Hematopoietic multipotent progenitor cell treated with erythropoietin and hydrocortisone succinate and interleukin-3 and kit ligand, for 17 days (in vitro differentiated cells): Measurements from ENCODE around the gene ETV5.
"Not testable (repeated sequence)": the region's sequence is repeated elsewhere in the genome, so short reads cannot be mapped to it uniquely, and the experiment has no call there.

Source experiments
- DNase-seq: peaks from one replicate; pipeline ENCODE4 v3.0.0-alpha.2; 2015; ENCODE audit warnings: low spot score

The ETV5 gene

GRCh38 chr3:186067360-186068242 is 41.3 kb downstream of the ETV5 start:
- no peak for DNase-seq

GRCh38 chr3:186060222-186060621 is 48.7 kb downstream of the ETV5 start:
- no peak for DNase-seq

- DNase-seq: no peak
Measured at GRCh38 chr3:186059192-186059591, 49.7 kb downstream of the ETV5 start.

GRCh38 chr3:186058225-186058624 is 50.7 kb downstream of the ETV5 start:
- DNase-seq: no peak

- no peak for DNase-seq
Measured at GRCh38 chr3:186057594-186057993, 51.3 kb downstream of the ETV5 start.

GRCh38 chr3:186054792-186055352 is 54.0 kb downstream of the ETV5 start:
- DNase-seq: no peak

- no peak for DNase-seq
Measured at GRCh38 chr3:186053954-186054791, 54.7 kb downstream of the ETV5 start.

- DNase-seq: no peak
Measured at GRCh38 chr3:186052096-186052840, 56.6 kb downstream of the ETV5 start.

GRCh38 chr3:186049001-186049400 is 59.9 kb downstream of the ETV5 start:
- DNase-seq: no peak

- DNase-seq: no peak
Measured at GRCh38 chr3:186048119-186048518, 60.8 kb downstream of the ETV5 start.

- DNase-seq: no peak
Measured at GRCh38 chr3:186046838-186047237, 62.1 kb downstream of the ETV5 start.

GRCh38 chr3:186044968-186045367 is 63.9 kb downstream of the ETV5 start:
- no peak for DNase-seq

- no peak for DNase-seq
Measured at GRCh38 chr3:186044427-186044826, 64.5 kb downstream of the ETV5 start.

- no peak for DNase-seq
Measured at GRCh38 chr3:186042521-186043202, 66.2 kb downstream of the ETV5 start.

- DNase-seq: no peak
Measured at GRCh38 chr3:186042036-186042435, 66.9 kb downstream of the ETV5 start.

- DNase-seq: no peak
Measured at GRCh38 chr3:186038360-186038759, 70.5 kb downstream of the ETV5 start.

- DNase-seq: no peak
Measured at GRCh38 chr3:186035277-186035676, 73.6 kb downstream of the ETV5 start.

- no peak for DNase-seq
Measured at GRCh38 chr3:186032321-186032720, 76.6 kb downstream of the ETV5 start.

- DNase-seq: not testable (repeated sequence)
Measured at GRCh38 chr3:186025993-186026392, 82.9 kb downstream of the ETV5 start.

GRCh38 chr3:186025161-186025560 is 83.7 kb downstream of the ETV5 start:
- DNase-seq: no peak

GRCh38 chr3:186024210-186024609 is 84.7 kb downstream of the ETV5 start:
- DNase-seq: no peak
